HG03175 (cell line): Measurements from ENCODE around the gene NUDCD3.

Source experiments
- ATAC-seq: cut with Tn5 transposase; IDR thresholded peaks from one replicate; pipeline ENCODE4 v1.9.1; 2021; ENCODE audit warnings: mild to moderate bottlenecking, moderate library complexity; ENCODE audit not compliant: unreplicated experiment

NUDCD3 gene

DNA sequence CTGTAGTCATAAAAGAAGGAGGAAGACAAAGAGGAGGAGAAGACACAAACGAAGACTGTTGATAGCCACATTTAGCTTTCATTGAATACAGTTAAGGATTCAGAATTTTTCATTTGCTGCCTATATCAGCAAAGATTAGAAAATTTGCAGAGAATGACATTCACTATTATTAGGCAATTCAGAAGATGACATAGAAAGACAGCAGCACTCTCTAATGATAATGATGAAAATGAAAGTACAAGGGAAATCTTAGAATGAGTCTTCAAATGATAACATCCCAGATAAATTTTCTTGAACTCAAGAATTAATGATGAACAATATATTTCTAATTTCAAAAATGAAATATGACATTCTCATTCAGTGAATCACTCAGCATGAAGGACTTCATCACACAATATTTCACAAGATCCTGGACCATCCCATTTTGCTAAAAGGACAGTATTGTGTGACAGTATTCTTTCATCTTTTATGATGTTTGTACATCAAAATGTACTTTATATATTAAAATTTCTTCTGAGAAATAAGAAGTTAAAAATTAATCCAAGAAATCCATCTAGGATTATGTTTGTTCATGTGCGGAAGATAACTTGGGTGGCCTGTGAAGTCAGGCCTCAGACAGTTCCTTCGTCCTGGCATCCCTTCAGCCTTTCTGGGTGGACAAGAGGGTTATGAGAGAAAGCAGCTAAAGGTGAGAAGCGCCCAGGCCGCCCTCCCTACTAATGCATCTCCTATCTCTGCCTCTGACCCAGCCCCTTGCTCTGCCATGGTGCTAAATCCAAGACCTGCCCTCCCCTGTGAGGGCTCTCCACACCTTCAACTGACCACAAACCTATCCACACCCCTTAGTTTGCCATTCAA, 117.7 kb downstream of the NUDCD3 start:
- ATAC-seq = no peak

DNA sequence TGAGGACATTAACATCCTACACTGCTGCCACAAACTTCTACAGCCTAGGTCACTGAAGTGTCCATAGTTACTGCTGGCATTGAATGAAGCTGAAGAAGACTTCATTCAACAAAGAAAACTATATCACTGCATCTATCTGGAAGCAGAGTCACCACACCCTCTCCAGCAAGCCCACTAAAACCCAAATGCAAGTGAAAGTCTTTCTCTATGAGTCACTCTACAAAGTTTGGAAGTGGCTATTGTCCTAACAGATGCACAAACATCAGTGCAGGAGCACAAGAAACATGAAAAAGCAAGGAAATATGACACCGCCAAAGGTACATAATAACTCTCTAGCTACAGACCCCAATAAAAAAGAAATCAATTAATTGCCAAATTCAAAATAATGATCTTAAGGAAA, 121.6 kb downstream of the NUDCD3 start:
- no peak for ATAC-seq

DNA sequence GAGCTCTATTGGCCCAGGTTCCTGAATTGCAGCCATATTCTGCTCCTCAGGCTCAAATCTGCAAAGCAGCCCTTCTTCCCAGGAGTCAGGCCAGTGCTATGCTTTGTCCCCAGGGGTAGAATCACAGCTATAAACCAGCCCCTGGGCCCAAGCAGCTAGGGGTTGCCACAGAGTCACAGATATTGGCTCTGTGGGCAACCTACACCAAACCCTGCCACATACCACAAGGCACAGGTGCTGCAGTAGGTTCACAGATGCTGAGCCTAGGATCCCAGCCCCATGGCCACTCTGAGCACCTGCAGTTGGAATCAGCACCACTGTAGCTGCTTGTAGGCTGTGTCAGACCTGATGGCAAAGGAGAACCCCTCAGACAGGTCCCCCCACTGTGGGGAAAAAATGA, 122.0 kb downstream of the NUDCD3 start:
- ATAC-seq = no peak

DNA sequence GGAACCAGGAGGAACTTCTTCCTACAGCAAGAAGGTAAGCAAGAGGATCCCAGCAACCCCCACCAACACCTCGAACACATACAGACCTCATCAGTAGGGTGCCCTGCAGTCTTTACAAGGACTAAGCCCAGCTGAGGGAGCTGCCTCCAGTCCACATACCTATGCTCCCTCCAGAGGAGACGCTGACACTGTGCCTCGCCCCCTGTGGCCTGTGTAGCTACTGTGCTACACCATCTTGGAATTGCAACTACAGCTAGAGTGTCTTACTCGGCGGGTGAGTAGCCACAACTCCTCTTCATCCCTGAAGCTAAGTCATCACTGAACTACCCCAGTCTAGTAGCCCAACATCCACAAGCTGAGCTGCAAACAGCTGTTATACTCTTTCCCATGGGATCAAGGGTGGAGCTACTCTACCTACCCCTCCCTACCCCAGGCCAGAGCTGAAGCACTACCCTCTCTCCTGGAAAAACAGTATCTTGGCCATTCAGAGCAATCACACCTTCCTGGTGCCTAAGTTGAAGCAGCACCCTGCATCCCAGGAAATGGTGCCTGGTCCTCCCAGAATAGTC, 122.9 kb downstream of the NUDCD3 start:
- ATAC-seq = no peak

DNA sequence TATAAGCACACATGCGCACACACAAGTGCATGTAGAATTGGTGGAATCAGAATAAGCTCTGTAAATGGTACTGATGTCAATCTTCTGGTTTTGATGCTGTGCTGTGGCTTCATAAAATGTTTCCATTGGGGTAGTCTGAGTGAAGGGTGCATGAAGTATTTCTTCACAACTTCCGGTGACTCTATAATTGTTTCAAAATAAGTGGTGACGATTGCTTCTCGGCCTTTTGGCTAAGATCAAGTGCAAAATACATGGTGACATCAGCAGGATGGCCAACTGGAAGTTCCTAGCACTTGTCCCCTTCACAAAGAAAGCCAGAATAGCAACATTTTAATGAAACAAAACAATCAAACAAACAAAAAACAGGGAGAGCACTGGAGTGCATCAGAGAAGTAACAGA, 123.5 kb downstream of the NUDCD3 start:
- ATAC-seq = no peak

DNA sequence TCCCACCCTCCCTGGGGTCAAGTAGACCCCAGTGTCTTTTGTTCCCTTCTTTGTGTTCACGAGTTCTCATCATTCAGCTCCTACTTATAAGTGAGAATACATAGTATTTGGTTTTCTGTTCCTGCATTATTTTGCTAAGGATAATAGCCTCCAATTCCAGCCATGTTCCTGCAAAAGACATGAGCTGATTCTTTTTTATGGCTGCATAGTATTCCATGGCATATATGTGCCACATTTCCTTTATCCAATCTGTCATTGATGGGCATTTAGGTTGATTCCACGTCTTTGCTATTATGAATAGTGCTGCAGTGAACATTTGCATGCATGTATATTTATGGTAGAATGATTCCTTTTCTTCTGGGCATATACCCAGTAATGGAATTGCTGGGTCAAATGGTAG, 136.8 kb downstream of the NUDCD3 start:
- no peak for ATAC-seq

DNA sequence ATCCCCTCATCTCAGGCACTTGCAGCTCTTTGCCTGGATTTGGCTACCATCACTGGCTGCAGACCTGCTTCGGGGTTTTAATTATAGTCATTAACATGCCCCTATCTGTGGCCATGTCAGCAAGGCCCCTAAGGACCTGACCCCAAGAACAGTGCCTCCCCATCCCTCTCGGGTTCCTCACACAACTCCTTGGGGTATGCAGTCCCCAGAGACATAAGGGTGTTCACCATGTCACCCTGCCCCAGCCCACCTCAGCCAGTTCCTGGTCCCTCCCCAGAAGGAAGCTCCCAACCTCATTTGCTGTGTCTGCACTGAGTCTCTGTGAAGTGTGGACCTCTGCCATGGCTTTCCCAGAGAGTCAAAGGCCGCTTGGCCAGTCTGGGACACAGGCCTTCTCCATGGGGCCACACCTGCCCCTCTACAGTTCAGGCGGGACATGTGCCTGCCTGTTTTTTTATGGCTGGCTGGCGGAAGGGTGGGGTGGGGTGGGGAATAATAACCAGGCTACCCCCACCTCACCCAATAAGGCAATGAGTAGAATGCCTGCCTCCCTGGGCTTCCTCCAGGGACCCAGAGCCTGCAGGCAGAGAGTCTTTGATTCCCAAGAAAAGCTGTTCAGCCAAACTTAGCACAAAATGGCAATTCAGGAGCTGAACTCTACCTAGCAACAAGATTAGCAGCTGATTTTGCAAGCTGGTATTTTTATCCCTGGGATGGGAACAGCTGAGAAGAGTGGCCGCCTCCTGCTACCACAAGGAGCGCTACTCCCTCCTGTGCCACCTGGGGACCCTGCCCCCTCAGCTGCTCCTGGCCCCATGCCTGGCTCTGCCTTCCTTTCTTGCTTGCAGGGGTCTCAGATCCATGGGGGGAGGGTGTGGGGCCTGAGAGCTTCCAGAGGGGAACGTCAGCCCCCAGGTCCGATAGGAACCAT, 141.3 kb downstream of the NUDCD3 start:
- no peak for ATAC-seq

DNA sequence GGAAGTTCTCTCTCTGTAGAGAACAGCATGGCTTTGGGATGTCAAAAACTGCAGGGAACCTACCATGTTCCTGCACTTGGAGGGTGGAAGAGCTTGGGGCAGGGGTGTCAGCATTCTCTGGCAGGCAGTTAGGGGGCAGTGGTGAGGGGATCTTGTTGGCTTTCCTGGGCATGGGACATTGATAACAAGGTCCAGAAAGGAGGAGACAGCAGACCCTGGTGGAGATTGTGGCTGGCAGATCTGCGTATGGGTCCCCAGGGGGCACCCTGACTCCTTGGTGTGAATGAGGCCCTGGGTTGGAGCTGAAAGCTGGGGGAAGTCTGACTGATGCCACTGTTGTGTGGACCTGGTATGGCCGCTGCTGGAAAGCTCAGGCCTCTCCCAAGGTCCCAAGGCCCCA, 142.2 kb downstream of the NUDCD3 start:
- ATAC-seq = no peak

DNA sequence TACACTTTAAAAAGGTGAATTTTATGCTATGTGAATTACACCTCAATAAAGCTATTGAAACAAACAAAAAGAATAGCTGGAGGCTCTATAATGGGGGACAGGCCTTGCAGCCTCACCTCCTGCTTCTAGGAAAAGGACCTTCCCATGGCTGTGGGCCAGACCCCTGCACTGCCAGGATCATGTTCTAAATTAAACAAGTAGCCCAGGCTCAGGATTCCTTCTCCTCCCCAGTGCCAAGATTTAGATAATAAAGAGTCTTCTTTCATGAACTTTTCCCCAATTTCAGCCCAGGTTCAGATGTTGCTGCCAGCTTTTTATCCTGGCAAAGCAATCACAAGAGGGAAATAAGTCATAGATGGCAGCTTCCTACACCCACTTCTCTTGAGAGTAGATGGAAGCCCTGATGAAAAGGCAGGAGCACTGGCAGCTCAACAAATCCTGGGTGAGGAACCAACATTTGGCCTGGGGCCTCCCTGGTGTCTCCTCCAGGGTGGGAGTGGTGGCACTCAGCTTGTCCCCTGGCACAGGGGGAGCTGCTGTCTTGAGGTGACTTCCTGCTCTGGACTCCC, 142.8 kb downstream of the NUDCD3 start:
- no peak for ATAC-seq

DNA sequence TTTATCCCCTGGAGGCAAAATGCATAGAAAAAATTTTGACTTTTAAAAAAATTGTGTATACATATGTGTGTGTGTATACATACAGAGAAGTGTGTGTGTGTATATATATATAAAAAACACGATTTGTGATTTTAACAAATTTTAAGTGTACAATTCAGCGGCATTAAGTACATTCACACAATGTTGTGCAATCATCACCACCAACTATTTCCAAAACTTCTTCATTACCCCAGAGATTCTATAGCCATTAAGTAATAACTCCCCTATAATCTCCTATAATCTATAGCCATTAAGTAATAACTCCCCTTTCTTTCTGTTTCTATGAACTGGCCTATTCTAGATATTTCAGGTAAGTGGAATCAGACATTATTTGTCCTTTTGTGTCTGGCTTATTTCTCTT, 144.4 kb downstream of the NUDCD3 start:
- ATAC-seq = no peak

DNA sequence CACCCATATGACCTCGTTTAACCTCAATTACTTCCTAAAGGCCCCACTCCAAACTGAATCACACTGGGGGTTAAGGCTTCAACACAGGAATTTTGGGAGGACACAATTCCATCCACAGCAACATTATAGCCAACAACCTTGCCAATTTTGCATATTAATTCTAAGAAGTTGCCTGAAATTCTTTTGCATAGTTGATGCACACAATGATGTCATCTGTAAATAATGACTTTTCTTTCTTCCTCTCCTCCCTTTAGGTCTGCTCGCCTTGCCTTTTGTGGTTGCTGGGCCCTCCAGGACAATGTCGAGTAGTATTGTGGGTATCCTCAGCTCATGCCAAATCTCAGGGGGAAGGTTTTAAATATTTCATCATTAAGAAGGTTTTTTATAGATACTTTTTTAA, 149.1 kb downstream of the NUDCD3 start:
- no peak for ATAC-seq

DNA sequence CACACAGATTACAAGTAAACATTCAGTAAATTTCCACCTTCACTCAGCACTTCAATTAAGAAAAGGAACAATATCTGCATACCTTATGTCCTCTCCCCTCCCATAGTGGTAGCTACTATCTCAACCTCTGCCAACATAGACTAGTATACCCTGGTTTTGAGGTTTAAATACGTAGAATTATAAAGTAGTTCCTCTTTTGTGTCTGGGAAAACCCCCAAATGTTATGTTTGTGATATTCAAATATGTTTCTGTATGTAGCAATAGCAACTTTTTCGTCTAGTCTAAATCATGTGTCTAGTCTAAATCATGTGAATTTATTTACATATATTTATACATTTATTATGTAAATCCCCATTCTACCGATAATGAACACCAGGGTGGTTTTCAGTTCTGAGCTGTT, 151.9 kb downstream of the NUDCD3 start:
- ATAC-seq = no peak

DNA sequence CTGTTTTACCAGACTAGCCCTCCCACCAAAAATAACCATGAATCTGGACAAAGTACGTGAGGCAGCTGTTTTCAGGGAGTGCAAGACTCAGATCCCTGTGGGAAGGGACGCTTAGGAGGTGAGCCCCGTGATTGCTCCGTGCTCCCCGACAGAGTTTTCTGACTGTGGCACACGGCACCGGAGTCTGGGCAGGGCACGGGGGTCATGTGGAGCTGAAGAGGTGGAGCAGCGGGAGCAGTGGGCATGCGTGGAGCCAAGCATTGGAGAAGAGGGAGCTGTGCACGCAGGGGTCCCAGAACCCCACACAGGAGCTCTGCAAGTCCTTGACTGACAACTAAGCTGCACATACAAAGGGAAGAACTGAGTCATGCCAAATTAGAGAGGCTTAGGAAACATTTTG, 154.0 kb downstream of the NUDCD3 start:
- ATAC-seq = no peak

DNA sequence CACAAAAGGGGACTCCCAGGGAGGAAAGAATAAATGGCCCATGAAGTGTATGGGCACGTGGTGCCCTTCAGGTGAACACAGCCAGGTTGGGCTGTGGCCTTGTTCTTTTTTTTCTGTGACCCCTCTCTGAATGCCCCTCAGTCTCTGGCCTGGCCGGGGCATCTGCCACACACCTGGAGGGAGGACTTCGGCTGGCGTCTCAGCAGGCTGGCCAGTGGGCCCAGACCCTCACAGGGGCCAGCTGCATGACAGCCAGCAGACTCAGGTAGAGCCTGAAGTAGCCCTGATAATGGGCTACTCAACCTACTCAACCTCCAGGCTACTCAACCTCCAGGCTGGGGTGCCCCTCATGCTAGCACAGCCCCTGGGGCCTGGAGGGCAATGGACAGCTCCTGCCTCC, 155.3 kb downstream of the NUDCD3 start:
- no peak for ATAC-seq

DNA sequence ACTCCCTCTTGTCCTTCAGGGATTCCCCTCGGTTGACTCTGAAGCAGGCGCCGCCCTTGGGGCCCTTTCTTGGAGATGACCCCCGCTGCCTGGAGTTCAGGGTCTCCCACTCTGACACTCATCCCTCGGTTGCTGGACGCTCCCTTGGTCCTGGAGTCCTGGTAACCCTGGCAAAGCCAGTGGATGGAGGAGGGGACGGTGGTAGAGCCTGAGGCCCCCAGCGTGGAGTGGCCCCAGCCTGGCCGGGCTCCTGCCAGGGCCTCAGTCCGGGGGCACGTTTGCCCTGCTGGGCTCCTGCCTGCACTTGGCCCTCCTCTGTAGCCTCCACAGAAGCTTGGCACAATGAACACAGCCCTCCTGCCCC, 155.7 kb downstream of the NUDCD3 start:
- no peak for ATAC-seq

DNA sequence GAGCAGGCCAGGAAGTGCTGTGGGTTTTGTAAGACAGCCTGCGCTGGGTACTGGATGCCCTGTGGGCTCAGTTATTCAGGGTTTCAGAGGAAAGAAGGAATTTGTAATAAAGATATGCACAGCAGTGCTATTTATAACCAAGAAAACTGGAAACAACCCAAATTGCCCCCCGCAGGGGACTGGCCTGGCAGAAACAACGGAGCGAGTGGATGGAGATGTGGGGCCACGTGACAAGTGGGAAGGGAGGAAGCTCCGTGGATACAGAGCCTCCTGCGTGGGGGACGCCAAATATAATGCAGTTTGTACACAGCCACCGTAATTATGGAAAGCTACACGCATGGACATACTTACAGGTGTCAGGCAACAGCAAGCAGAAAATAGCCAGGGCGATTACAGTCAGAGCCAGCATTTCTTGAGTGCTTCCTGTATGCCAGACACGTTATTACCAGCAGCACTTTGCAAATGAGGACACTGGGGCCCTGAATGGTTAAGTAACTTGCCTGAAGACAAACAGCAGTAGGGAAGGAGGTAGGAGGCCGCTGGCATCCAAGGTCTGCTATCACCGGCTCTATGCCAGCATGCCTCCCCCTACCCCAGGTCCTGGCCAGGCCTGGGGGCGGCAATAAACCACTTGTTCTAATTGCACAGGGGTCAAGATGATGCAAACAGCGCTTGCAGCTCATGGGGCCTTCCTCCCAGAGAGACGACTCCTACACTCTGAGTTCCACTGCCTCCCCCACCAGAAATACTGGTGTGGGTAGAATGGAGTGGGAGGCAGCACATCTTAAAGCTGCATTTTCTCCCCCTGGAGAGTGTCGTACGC, 156.3 kb downstream of the NUDCD3 start:
- ATAC-seq = no peak

DNA sequence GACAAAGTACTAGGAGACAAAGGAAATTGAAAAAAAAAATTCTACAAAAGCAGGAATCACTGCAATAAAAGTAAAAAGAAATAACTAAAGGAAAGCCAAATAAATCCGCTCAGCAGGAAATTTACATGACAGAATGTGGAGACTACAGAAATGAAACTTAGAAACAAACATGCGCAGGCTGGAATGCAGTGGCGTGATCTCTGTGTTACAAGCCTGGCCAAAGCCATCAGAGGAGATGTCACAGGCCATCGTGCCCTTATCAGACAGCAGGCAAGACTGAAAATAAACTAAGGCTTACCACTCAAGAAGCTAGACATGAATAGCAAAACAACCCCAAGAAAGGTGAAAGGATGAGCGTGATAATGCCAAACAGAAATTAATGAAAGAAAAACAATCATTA, 158.8 kb downstream of the NUDCD3 start:
- ATAC-seq = no peak

DNA sequence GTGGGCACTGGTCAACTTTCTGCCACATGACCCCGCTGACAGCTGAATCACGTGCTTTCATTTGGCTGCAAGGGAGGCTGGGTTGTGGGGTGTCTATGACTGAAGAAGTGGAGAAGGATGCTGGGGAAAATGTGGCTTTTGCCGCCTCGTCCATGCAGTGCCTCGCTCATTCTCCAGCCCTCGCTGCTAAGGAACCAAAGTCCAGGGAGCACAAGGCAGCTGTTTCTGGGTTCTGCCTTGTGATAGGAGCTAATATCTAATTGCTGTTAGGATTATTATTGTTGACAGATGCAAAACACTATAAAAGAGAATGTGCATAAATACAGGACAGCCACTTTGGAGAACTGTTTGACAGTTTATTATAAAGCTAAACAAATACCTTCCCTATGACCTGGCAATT, 160.1 kb downstream of the NUDCD3 start:
- no peak for ATAC-seq

DNA sequence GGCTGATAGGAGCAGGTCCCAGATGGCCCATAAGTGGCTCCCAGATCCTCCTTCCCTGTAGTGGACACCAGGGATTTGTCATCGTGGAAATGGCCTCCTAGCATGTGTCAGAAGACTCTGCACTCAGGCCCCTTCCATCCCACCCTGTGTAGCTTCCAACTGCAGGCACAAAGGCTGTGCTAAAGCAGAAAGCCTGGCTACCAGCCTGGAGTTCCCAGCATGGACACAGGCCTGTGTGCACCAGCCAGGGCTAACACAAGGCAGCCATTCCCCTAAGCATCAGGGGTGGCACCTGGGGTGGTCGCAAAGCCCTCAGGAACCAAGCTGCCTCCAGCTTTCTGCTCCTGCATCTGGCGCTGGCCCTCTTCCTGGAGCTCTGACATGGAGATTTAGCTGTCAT, 160.6 kb downstream of the NUDCD3 start:
- ATAC-seq = no peak
